Right renal pelvis (tissue), 4 donors: Measurements from ENCODE around the gene EXOC6B. TPM values are rescaled to one million over a fixed set of nuclear protein-coding genes. Genes with fewer than 3 reads are reported as not detected.

Experiments used
- DNase-seq, 4 donors: peaks; one replicate each; pipeline ENCODE4 v3.0.0-alpha.2; 2013; ENCODE audit warnings: low read depth in 4 of 4, low spot score in 3 of 4, missing footprints in 1 of 4
- polyA plus RNA-seq, 4 donors: library from polyadenylated mRNA; unstranded; fragments of 120-200 nt; gene quantifications; one replicate each; pipeline ENCODE4 v1.2.1, GENCODE V29; 2013; ENCODE audit not compliant: insufficient read length in 4 of 4

The EXOC6B gene
- polyA plus RNA-seq, 4 donors: 20.8 to 25.5 (median 23.7) TPM

DNA sequence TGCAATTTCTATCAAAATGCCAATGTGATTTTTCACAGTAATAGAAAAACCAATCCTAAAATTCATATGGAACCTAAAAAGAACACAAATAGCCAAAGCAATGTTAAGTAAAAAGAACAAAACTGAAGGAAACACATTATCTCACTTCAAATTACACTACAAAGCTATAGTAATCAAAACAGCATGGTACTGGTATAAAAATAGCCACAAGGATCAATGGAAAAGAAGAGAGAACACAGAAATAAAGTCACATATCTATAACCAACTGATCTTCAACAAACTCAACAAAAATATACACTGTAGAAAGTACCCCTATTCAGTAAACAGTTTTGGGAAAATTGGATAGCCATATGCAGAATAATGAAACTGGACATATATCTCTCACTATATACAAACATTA is 426.0 kb downstream of the EXOC6B start:
- DNase-seq: no peak

DNA sequence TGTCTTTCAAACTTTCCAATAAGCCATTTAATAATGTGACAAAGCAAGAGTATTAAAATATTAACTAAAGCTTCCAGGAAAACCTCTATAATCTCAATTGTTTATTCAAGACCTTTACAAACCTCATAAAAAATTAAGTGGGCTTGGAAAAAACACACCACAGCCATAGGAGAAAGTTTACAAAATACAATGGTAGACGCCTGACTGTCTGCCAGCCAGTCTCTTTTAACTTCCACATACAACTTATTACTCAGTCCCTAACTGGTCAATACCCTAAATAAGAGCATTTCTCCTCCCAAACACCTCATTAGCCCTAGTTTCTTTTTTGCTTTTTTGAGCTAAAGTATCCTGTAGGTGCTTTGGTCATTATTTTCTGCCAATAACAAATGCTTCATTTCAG is 430.7 kb downstream of the EXOC6B start:
- DNase-seq: no peak

DNA sequence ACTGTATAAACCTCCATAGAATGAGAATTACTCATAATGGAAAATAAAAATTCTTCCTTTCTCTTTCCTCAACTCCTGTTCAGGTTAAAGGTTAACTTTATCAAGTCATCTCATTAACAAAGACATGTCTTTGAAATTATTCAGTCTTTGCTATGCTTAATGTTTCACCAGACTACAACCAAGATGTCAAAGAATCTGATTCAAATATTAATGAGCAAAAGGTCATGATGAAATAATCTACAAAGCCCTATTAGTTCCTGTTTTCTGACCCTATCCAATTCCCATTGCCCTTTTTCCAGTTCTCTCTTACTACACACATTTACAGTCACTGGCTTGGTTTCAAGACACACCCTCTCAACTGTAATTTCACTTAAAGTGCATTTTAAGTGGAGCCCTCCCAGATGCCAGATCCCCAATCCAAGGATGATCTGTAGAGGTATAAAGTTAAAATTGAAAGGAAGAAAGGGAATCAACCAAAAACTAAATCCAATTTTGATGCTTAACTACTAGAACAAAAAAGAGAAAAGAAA is 431.2 kb downstream of the EXOC6B start:
- DNase-seq: no peak

DNA sequence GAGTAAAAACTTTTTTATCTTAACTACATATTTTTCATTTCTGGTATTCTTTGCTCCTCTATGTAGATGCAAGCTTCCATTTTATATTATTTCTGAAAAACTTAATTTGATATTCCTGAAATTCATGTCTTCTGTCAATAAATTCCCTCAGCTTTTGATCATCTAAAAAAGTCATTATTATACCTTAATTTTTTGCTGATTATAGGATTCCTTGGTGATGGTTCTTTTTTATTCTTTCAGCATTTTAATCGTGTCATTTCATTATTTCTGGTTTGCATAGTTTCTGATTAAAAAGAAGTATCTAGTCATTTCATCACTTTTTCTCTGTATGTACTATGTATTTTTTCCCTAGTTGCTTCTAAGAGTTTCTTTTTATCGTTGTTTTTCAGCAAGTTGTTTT is 436.4 kb downstream of the EXOC6B start:
- no peak for DNase-seq

DNA sequence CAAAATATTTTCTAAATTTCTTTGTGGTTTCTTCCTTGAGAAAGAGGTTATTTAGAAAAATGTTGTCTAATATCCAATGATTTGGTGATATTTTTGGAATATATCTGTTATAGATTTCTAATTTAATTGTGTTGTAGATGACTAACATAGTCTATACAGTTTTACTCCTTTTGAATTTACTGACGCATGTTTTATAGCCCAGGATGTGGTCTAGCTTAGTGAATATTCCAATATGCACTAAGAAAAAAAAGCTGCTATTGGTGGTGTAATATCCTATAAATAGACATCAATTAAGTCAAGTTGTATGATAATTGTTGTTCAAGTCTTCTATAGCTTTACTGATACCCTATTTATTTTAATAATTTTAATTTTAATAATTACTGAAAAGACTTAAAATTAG is 437.6 kb downstream of the EXOC6B start:
- no peak for DNase-seq

DNA sequence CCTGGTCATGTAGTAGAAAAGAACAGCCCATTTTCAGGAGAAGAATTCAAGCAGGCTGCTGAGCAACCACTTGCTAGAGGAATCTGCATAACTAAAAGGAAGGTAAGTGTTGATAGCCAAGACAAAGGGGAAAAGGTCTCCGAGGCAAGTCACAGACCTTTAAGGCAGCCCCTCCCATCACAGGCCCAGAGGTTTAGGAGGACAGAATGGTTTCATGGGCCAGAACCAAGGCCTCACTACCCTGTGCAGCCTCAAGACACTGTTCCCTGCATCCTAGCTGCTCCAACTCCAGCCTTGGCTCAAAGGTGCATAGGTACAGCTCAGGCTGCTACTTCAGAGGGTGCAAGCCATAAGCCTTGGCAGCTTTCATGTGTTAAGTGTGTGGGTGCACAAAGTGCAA is 439.5 kb downstream of the EXOC6B start:
- DNase-seq: no peak

DNA sequence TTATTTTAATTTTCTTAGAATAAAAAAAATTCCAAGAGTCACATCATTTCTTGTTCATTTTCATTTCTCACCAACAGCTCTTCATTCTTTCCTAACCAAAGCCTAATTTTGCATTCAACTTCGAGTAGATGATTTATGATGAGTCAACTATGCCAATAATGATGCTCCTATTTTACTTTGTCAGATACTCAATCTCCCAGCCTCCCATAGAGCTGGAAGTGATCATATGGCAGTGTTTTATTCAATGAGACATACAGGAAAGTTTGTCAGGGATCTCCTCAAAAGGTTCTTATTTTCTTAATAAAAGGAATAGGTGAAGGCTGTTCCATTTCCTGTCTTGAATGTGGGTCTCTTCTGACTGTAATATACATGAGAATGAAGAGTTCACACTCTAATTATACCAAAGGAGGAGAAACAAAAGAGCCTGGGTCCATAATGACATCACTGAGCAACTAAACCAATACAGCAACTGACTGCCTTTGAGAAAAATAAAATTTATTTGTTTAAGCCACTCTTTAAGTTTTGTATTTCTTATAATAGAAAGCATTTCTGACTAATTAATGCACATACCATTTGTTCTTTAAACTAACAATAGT is 447.0 kb downstream of the EXOC6B start:
- no peak for DNase-seq

DNA sequence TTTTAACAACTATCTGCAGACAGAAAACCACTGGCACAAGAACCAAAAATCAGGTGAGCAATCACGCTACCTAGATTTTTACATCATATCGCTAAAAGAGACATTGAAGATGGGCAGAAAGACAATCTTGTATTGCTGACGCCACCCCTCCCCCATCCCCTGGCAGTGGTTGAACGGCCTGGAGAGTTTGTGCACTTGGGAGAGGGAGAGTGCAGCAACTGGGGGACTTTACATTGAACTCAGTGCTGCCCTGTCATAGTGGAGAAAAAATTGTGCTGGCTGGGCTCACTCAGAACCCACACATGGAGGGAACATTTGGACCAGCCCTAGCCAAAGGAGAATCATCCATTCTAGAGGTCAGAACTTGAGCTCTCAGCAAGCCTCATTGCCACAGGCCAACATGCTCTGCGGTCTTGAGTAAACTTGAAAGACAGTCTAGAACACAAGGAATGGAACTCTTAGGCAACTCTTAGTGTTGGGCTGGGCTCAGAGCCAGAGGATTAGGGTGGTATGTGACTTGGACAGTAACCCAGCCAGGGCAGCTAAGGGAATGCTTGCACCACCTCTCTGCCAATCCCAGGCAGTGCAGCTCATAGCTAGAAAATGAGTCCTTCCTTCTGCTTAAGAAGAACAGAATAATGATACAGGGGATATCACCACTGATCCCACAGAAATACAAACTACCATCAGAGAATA is 458.2 kb downstream of the EXOC6B start:
- no peak for DNase-seq

DNA sequence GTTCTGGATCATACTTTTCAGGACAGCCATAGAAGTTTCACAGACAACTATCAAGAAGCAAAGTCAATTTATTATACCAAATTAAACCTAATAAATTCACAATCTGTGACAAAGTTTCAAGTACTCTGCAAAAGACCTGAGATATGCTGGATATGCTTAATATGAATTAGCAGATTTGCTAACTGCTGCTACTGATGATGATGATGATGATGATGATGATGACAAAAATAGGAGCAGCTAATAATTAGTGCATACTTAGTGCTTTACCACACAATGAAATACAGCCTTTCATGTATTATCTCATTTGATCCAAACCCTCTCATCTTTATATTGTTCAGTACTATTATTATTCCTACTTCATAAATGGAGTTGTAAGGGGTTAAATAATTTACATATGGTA is 462.4 kb downstream of the EXOC6B start:
- DNase-seq: no peak

DNA sequence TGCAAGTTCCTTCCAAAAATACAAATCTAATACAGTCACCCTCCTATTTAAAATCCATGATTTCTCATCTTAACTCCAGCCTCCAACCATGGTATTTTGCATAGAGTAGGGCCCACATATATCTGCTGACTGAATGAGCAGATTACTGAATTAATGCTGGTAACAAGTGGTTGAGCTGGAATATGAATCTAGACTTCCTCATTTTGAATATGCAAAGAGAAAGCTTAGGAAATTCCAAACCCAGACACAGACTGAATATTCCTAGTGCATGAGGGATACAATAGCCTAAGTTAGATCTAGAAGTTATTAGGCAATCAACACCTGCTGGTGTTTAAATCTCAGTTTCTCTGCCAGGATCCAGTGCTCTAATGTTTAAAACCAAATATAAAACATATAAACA is 463.1 kb downstream of the EXOC6B start:
- DNase-seq: no peak

DNA sequence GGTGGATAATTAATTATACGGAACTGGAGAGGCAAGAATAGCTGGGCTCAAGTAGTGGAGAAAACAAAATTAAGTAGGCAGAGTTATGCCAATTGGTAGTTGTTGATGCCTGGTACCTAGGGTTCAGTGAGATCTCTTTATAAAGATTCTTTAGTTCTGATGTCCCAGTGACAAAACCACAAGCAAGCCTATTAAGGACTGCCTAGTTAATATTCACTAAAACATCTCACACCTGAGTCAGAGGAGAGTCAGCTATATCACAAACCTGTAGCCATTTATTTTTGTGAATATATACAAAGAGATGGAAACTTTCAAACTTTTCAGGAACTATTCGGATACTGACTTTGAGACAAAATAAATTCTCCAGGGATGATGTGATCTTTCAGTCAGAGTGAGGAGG is 464.3 kb downstream of the EXOC6B start:
- no peak for DNase-seq

DNA sequence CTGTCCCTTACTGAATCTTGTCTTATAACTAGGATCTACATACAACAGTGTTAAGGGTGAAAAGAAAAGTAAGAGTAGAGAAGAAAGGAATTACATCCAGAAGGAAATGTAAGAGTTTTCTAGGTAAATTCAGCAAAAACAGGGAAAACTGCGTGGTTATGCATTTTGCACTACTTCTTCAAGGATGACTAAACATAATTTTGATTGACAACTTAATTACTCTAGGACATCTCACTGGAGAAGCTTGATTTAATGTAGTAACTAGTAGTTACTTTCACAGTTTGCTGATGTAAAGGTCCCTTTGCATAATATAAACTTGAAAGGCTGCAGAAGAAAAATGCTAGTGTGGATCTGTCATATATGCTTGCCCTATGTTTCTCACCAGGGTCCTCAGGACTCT is 464.8 kb downstream of the EXOC6B start:
- DNase-seq: no peak

DNA sequence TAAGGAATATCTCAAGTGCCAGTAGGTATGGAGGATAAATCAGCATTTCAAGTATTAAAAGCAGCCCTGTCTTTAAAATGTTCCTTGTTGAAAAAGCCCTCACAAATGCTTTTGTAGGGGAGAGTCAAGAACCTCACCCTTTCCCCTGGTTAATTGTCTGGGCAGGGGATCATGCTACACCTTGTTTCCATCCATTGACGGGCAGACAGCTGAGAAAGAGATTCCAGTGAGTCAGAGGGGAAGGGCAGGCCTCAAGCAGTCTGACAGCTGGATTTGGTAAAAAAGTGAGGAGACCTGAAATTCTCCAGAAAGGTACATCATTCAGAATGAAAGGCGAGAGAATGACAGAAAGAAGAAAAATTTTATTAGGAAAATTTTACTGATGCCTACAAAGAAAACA is 475.0 kb downstream of the EXOC6B start:
- DNase-seq: no peak

DNA sequence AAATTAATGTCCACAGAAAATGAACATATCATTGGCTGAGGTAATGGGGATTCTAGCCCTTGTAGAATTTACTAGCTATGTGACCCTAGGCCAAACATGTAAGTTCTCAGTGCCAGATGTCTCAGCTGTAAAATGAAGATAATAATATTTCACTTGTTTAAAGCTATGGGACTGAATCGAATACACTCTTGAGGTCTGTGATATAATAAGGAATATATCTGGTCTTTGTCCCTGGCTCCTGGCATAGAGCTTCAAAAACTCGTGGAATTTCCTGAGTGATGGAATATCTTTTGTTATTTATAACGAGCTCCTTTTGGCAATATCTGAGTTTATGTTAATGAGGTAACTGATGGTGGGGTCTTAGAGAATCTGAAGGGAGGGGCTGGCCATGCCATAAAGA is 476.8 kb downstream of the EXOC6B start:
- DNase-seq: no peak

DNA sequence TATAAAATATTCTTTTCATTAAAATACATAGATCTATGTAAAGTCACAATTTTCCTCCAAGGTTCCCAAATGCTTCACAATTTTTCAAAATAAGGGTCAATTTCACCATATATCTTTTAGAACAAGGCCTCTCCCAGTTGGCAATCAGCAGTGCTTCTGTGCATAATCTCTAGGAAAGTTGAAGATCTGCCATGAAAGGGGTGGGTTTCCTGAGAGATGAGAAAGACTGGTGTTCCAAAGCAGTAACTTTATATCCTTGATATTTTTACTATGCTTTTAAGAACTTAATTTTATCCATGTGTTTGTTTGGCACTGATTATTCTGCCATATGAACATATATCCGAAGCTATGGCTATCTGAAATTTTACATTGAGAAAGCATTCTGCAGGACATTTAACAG is 478.8 kb downstream of the EXOC6B start:
- no peak for DNase-seq

DNA sequence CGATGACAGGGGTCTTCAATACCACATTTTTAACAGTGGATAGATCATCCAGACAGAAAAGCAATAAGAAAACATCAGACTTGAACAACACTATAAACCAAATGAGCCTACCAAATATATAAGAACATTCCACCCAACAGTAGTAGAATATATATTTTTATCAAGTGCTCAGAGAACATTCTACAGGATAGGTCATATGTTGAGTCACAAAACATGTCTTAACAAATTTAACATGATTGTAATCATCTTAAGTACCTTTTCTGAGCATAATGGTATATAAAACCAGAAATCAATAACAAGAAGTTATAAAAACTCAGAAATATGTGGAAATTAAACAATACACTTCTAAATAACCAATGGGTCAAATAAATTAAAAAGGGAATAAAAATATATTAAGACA is 484.2 kb downstream of the EXOC6B start:
- no peak for DNase-seq

DNA sequence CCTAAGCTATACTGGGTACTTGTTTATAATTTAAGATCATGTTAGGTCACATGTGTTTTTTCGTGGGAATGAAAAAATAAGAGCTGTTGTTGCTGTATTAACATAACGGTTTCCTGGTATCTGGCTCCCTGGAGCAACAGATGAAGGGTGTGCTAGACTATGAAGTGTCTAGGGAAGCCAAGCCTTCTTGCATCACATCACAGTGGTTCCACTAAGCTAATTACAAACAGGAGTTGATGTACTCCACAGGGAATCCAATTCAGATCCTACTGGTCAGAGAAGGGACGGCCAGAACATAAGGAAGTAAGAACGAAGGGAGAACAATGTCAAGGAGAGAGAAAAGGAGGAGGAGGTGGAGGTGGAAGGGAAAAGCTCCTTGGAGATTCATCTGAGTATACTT is 485.2 kb downstream of the EXOC6B start:
- no peak for DNase-seq

DNA sequence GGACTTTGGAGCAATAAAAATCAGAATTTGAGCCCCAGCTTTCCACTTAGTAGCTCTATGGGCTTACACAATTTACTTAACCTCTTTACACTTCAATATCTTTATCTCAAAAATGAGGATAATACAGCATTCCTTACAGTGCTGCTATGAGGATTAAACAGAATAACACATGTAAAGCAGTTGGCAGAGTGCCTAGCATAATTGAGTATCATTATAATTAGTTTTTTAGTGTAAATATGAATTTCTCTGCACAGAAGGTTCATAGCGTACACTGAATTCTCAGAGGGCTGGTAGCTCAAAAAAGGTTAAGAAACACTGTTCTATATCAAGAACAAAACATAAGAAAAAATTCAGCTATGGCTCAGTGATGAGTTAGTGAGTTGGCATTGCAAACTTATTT is 487.8 kb downstream of the EXOC6B start:
- DNase-seq: no peak

DNA sequence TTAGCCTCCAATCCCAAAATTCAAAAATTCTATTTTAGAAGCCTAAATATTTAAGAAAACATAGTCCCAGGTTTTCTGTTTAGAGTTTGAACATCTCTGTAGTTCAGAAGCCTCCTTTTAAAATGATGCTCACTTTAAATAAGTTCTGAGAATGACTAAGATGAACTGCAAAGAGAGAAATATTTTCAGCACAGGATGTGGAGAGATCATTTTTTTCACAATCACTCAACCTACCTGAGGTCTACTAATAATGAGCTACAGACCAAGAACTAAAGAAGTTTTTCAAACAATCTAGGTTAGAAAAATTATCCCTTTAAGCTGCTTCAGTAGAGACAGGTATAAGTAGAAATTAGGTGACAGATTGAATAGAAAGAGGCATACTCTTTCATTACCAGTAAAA is 493.1 kb downstream of the EXOC6B start:
- DNase-seq: no peak

DNA sequence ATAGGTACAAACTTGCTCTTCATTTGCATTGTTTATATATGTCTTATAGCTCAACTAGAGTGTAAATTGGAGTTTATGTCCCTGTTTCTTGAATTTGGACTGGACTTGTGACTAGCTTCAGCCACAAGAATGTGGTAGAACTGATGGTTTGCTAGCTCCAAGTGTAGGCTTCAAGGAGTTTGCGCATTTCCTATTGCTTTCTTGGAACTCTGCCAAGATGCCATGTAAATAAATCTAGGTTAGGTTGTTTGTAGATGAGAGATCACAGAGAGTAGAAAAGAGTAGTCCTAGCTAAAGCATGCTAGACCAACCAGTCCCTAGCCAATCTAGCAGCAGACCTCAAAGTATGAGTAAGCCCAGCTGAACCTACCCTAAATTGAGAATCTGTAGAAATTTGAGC is 495.2 kb downstream of the EXOC6B start:
- peak in 2 of 4 donors; percentile 20 to 40 for DNase-seq

DNA sequence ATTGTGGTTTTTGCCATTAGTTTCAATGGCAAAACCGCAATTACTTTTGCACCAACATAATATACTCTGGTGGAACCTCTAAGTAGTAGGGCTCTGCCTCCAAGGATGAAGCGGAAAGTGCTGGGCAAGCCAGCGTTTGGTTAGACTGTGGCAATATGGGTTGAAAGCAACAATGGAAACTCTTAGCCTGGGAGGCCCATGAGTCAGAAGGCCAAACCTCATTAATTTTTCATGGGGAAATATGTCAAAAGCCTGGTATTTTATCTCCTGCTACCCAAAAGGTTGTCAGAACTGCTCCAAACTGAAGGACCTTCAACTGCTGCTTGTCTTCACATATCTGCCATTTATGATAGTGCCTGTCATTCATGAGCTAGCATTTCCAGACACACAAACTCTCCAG is 499.1 kb downstream of the EXOC6B start:
- DNase-seq: no peak

DNA sequence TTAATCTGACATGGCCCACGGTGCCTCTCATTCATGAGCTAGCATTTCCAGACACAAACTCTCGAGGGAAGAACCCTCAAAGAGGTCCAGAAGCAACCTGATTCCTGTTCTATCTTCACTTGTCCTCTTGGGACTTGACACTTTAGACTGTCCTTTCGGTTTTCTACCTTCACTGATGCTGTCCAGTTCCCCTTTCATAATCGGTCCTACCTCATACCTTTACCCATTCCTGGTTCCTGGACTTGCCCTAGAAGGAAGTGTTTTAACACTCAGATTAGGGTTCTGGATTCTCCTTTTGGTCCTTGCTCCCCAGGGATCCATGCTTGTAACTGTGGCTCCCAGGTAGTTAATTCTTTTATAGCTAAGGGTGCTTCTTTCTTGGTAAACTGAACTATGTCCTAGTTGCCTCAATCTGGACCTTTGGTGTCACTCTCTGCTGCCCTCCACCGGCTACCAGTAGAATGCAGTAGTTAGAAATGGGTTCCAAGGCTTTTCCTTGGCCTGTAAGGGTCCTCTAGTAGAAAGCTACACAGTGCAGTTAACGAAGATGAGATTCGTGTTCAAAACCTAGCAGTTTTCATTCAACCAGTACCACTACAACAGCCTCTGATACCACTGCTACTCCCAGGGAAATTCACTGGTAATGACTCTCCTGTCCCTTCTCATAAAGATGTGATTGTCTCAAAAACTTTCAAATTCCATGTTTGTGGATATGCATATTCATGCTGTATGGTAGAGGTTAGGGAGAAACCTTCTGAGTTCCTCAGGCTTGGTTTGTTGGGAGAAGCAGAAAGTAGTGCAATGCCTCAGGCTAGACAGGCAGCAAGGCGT is 500.0 kb downstream of the EXOC6B start:
- no peak for DNase-seq
